GM21619 (cell line): ENCODE results near the gene AK1.
A peak's percentile ranks its signal among the peaks of the same experiment; 100 is the strongest.

ENCODE experiments used
- ATAC-seq: cut with Tn5 transposase; IDR thresholded peaks from one replicate; pipeline ENCODE4 v1.9.1; 2021; ENCODE audit not compliant: unreplicated experiment

The AK1 gene, protein sequence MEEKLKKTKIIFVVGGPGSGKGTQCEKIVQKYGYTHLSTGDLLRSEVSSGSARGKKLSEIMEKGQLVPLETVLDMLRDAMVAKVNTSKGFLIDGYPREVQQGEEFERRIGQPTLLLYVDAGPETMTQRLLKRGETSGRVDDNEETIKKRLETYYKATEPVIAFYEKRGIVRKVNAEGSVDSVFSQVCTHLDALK

DNA sequence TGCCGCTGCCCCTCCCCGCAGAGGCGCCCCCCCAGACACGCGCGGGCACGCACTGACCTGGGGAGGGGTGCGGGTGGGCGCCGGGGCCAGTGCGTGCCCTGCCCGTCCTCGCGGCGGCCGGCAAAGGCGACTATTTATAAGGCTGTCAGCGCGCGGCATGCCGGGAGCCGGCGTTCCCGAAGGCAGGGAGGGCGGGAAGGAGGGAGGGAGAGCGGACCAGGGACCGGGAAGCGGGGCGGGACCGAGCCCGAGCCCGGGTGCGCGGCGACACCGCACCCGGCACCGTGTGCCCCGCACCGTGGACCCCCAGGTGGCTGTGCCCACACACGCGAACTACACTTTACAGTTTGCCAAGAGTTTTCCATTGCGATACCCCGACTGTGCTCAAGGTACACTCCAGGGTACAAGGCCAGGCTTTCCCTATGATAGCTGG lies at the start of gene AK1:
Gene AK1 (minus strand): TSS at position 110 of the 433 bp plus-strand sequence. CDS start 3,058 bp downstream, outside the sequence.
- ATAC-seq = no peak

DNA sequence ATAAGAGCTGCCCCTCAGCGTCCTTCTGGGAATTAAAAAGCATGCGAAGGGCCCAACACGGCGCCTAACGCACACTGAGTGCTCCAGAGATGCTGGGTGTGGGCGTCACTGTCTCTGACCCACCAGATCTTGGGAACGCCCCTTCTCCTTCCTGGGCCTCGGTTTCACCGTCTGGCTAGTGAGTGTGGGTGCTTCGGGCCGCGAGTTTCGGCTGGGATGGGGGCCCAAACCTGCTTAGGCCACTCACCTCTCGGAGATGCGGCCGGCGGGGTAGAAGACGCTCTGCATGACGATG lies 49.4 kb upstream of the AK1 start:
- no peak for ATAC-seq

DNA sequence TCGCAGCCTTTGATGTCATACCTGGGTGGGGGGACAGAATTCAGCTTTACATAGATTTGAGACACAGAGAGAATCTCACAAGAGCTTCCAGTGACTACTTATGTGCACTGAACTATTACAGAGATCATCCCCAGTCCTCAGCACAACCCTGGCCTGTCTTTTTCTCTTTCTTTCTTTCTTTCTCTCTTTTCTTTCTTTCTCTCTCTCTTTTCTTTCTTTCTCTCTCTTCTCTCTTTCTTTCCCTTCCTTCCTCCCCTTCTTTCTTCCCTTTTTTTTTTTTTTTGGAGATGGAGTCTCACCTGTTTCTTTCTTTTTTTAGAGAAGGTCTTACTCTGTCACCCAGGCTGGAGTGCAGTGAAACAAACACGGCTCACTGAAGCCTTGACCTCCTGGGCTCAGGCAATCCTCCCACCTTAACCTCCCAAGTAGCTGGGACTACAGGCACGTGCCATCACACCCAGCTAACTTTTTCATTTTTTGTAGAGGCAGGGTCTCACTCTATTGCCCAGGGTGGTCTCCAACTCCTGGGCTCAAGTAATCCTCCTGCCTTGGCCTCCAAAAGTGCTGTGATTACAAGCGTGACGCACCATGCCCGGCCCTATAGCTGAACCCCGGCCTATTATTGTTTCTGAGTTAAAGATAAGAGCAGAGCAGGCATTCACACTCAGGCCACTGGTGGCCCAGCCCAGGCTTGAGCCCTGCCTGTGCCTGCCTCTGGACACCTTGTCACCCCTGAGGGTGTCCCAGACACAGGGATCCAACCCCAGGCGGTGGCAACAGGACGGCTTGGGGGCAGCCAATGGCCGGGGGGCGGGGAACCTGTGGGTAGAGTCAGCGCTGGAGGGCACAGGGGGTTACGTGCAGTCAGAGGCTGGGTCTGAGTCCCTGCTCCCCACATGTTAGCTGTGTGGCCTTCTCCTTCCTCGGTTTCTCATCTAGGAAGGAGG lies 48.8 kb upstream of the AK1 start:
- no peak for ATAC-seq

DNA sequence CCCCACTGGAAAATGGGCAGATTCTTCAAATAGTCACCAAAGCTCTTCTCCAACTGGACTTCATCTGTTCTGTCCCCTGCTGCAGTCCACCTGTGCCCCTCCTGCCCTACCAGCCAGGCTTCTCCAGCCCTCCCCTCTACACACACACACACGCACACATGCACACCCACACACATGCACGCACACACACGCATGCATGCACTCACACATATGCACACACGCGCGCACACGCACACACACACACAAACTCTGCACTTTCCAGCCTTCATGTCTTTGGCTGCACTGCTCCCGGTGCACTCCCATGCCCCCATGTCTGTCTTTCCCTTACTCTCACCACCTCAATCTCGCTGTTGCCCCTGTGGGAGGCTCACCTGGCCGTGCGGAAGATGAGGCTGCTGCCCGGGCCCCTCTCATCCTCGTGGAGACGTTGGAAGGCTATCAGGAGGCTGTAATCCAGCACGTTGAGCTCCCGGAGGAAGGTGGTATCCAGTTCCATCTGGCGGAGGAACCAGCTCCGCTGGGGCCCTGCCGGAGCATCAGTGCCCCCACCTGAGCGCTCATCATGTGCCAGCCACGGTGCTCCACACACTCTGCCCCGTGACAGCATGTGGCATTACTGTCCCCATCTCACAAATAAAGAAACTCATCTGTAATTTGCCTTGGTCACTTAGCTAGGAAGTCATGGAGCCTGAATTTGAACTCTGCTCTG lies 47.4 kb upstream of the AK1 start:
- ATAC-seq = no peak

DNA sequence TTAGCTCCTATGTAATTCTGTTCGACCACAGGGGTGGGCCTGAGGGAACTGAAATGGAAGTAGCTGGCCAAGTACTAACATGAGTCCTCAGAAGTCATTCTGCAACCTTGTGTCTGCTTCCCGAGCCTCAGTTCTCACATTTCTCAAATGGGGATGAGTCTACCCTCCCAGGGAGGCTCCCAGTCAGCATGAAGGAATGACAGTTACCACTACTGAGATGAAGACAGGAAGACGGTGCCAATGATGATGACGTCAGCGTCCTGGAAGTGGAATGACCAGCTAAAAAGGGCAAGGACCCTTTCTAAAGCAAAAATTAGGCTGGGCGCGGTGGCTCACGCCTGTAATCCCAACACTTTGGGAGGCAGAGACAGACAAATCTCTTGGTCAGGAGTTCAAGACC lies 46.3 kb upstream of the AK1 start:
- ATAC-seq = no peak

DNA sequence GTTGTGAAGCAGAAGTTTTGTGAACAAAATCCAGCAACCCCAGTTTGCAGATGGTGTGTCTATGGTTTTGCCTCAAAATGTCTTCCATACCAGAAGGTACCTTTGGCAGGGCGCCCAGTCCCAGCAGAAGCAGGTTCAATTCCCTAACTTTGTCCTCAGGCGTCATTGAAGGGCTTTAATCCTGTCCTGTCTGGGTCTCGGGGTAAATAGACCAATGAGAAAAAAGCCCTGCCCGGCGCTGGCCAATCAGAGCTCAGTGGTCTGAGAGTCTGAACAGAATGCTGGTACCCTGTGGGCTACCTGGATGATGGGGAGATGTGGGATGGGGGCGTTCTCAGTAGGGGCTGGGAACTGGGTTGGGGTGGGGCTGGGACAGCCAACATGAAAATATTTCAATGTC lies 45.6 kb upstream of the AK1 start:
- no peak for ATAC-seq

DNA sequence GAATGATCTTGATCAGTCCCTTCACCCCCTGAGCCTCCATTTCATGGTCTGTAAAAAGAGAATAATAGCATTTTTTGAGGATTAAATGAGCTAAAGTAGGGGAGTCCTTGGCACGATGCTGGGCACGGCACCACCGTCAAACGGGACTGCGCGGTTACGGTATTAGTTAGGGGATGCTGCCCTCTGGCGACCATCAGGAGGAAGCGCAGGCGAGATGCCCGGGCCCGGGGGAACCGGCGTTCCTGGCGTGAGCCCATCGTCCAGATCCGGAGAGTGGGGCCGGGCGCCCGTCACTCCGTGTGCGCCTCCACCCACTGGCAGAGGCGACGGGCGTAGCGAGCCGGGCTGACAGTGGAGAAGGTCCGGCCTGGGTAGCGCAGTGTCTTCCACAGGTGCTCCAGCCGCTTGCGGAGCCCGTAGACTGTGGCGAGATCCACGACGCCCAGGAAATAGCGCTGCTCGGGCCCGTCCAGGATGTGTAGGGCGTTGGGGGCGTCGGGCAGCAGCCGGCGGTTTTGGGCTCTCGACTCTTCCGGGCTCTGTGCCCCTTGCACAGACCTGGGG lies 44.2 kb upstream of the AK1 start:
- no peak for ATAC-seq

DNA sequence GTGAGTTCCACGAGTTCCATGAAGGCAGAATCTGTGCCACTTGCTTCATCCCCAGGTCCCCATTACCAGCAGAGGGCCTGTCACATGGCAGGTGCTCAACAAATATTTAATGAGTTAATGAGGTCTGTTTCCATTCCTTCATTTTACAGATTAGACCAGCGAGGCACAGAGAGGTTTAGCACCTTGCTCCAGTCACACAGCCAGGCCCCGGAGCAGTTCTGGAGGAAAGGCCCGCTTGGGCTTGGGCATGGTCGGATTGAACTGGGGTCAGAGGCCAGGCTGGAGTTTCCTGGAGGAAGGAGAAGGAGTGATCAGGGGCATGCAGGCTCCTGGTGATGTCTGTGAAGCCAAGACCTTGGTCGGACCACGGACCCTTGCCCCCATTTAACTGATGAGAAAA lies 43.3 kb upstream of the AK1 start:
- ATAC-seq = no peak

DNA sequence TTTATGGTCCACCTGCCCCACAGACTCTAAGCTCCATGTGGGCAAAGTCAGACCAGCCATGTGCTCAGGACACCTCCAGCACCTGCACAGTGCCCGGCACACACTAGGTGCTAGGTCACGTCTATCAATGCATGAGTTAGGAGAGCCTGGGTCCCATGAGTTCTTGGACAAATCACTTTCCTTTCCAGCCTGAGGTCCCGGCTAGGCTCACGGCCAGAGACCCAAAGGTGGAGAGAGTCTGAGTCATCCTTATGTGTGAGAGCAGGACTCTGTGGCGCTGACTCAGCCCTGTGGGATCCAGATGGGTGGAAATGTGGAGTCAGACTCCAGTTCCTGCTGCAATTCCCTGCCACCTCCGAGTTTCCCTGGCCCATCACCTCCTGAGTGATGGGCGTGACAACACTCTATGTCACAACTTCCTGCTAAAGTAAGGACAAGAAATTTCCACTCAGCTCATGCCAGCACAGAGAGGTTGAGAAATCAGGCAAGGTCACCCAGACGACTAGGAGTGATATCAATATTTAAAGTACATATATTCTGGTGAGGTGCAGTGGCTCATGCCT lies 41.9 kb upstream of the AK1 start:
- ATAC-seq = no peak

DNA sequence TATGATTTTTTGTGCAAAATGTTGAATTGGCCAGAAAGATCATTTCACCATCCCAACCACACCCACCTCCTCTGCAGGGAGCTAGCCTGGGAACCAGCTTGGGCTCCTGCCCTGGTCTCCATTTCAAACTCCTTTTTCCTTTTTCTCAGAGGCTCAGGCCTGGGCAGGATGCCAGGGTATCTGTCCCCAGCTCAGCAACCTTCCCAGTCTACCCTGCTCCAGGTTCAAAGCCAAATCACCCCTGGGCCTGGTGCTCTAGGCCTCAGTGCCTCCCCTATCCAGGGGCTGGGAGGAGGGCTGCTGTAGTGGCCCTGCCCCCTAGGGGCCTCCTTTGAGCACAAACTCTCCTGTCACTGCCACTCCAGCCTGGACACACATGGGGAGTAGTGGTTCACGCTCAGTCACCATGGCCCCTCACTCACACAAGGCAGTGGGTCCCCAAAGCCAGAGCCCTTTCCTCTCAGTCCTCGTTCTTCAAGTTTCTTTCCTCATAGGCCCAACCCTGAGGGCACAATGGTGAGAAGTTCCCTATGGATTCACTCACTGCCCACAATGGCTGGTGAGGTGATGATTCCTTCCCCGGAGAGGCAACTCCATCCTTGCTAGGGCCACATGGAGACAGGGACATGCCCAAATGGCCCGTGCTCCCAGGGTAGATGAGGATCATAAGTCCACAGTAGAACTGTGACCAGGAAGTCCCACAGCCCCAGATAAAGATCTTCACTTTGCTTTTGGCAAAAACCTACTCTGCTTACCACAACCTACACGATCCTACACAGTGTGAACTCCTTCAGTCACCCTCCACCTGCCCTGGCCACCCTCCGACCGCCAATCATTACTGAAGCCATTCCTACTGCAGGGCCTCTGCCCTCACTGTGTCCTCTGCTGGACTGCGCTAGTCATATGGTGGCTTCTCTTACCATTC lies 41.0 kb upstream of the AK1 start:
- no peak for ATAC-seq

DNA sequence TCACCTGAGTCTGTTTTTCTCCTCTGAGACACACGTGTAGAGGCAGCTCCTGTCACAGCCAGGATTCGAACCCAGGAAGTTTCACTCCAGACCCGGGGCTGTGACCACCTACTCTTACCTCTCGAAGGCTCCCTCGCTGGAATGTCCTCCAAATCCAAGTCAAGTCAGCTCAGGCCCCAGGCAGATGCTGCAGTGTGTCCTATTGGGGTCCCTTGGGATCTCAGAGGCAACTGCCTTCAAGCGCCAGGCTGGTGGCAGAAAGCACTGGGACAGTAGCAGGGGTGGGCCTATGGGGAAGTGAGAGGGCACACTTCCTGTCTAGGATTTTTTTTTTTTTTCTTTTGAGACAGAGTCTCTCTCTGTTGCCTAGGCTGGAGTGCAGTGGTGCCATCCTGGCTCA lies 40.1 kb upstream of the AK1 start:
- ATAC-seq = no peak

DNA sequence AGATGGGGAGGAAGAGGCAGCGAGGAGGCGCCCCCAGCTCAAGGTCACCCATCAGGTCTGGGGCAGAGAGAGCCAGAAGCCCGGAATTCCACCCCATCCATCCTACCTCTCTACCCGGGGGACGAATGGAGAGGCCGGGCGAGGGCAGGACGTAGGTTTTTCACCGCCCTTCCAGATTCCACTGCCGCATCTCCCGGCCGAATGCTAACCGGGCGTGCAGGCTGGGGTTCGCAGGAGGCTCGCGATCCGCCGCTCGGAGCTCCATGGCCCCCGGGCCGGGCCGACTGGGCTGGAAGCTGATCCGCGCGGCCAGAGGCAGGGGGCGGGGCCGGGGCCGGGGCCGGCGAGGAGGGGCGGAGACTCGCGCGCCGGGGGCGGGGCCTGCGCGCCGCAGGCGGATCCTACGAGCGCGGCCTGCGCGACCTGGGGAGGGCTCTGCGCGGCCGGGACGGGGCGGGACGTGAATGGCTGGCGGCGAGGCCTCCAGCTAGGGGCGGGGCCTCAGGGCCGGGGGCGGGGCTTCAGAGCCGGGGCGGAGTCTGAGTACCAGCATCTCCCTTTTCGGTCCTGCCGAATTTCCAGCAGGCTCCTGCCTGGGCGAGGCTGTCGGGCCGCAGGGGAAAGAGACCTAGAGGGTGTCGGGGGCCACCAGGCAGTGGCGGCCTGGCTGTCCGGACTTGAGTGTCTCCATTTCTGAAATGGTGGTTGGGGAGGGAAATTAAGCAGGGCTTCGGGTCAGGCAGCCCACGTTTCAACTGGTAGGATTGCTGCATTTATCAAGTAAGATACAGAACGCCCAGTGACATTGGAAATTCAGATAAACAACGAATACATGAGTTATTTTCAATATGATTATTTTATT lies 39.5 kb upstream of the AK1 start, which contains the start of gene ST6GALNAC4:
Gene ST6GALNAC4 (minus strand): TSS at position 322 of the 862 bp plus-strand sequence. CDS start 622 bp downstream, outside the sequence.
- peak; percentile 72 for ATAC-seq

DNA sequence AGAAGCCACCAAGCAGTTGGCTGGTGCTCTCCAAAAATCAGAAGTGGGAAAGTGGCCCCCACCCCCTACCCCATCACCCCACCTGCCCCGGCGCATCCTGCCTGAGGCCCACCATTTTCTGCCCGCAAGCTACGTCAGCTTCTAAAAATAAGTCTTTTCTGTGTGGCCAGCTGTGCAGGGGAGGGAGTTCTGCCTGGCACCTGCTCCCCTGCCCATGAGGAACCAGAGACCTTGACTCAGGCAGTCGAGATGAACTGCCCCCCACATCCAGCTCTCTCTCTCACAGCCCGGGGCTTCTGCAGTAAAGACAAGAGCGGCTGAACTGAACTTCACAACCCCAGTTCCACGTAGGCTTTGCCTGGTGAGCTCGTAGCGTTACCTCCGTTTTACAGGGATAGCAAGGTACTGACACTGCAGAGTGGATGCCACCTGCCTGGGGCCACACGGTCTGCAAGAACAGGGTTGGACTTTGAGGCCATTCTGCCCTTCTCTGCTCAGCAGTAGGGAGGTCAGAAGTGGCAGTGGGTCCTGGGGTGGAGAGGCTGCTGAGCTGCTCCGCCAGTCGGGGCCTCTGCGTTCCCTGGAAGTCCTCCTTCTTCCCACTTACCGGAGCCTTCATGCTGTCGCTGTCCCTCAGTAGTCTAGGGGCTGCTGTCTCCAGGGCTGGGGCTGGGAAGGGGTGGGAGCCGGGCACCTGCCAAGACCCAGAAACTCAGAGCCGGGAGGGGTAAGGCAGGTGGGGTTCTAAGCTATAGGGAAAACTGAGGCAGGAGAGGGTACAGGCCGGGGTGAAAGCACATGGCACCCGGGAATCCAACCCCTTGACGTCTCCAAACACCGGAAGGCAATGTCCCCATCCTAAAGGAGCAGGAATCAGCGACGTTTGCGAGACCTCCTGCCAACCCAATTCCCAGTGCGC lies 38.6 kb upstream of the AK1 start:
- no peak for ATAC-seq

DNA sequence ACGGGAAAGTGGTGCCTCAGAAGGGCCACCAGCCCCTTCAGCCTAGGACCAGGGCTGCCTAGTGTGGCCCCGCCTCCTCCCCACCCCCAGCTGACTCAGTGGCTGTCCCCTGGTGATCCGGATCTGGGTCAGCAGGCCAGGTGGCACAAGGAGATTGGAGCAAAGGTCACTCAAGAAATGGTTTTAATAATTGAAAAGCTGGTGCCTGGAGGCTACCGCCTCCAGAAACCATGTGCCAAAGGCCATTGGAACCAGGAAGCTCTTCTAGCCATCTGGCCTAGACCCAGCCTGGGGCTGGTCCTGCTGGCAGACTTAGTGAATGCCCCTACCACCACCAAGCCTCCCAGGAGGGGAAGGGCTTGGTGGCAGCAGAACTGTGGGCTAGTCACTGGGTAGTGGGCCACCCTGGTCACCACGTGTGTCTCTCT lies 37.9 kb upstream of the AK1 start:
- no peak for ATAC-seq

DNA sequence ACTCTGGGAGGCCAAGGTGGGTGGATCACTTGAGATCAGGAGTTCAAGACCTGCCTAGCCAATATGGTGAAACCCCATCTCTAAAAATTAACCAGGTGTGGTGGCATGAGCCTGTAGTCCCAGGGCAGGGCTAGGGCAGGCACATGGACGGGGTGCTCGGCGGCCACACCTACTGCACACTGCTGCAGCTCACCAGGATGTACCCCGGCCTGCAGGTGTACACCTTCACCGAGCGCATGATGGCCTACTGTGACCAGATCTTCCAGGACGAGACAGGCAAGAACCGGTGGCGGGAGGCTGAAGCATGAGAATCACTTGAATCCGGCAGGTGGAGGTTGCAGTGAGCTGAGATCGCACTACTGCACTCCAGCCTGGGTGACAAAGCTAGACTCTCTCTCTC lies 36.2 kb upstream of the AK1 start:
- no peak for ATAC-seq

DNA sequence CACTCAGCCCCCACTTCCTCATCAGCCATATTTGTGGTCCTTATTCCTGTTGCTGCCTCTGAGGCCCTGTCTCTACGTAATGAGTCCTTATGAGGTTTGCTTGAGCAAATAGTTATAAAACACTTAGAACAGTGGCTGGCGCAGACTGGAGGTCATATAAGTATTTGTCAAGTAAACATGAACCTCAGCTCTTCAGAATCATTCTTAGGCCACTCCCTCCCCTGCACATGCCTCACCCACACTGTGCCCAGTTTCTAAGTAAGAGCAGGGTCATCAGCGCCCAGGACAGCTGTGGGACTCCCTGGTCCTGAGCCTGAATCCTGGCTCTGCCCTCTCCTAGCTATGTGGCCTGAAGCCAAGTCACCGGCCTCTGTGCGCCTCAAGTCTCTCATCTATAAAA lies 35.4 kb upstream of the AK1 start:
- no peak for ATAC-seq

DNA sequence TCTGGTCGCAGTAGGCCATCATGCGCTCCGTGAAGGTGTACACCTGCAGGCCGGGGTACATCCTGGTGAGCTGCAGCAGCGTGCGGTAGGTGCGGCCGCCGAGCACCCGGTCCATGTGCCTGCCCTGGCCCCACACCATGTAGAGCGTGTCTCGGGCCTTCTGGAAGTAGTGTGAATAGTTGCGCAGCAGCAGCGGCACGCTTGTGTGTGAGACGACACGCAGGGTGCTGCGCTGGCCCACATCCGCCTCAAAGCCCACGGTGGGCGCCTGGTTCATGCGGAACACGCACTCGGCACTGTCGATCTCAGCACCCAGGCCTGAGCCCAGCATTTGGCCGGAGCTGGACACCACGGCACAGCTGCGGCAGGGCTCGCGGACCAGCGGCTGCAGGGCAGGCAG lies 34.8 kb upstream of the AK1 start:
- no peak for ATAC-seq

DNA sequence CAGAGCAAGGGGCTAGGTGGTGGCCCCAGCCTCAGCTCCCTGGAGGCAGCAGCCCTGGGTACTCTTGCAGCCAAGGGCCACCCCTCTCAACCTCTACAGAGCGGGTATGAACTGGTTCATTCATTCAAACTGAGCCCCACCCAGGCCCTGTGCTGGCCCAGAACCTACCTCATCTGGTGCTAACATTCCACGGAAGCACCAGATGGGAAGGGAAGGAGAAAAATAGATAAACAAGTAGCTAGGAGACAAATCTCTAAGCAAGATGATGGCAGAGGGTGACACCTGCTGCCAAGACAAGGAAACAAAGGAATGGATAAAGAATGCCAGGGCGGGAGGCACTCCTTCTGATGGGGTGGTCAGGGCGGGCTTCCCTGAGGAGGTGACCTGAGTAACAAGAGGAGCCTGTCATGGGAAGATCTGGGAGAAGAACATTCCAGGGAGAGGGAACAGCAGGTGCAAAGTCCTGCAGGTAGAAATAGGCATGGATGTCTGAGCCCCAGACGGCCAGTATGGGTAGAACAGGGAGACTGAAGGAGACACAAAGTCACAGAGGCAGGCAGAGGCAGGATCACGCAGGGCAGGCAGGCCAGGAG lies 33.2 kb upstream of the AK1 start:
- no peak for ATAC-seq
